GM19395 (cell line): ENCODE measurements around the gene COBLL1.

ENCODE experiments used
- ATAC-seq: cut with Tn5 transposase; IDR thresholded peaks from one replicate; pipeline ENCODE4 v1.9.1; 2021; ENCODE audit warnings: mild to moderate bottlenecking, moderate library complexity; ENCODE audit not compliant: unreplicated experiment

The COBLL1 gene

GRCh38 chr2:164642946-164643555, 198.6 kb downstream of the COBLL1 start:
- ATAC-seq, result no peak

GRCh38 chr2:164642268-164642667, 199.4 kb downstream of the COBLL1 start:
- no peak for ATAC-seq
